IMR-90 (cell line): Measurements from ENCODE around the gene FOXN3. TPM values are rescaled to one million over a fixed set of nuclear protein-coding genes. Genes with fewer than 3 reads are reported as not detected.

Experiments
- ATAC-seq: fragments of 200-7000 bp; cut with Tn5 transposase; 2 replicates; pipeline ENCODE4 v1.9.1; 2020; ENCODE audit warnings: low read depth, mild to moderate bottlenecking, moderate library complexity
- BruUV-seq: library from RNA; stranded (reverse); fragments of 400-500 nt; replicated peaks from 2 replicates; lab custom pipeline; 2021; lab: Mats Ljungman, UMichigan
- CTCF ChIA-PET: fragments of 300-600 bp; formaldehyde crosslinking; extraction: SDS; loops from one replicate; lab custom pipeline; 2021; ENCODE audit warnings: antibody characterized with exemption; lab: Yijun Ruan, JAX
- POLR2A ChIA-PET: fragments of 300-600 bp; sonication (Branson Sonifier 250); formaldehyde crosslinking; loops from one replicate; lab custom pipeline; 2022; ENCODE audit warnings: antibody characterized with exemption; ENCODE audit not compliant: unreplicated experiment; lab: Charles Lee
- DNase-seq: peaks from one replicate; pipeline ENCODE4 v3.0.0; 2013
- H2AFZ ChIP-seq: replicated peaks from 2 replicates; pipeline ENCODE3; 2013; ENCODE audit warnings: low read length, mild to moderate bottlenecking; ENCODE audit not compliant: poor library complexity
- H2AK5ac ChIP-seq: 2 replicates; pipeline ENCODE4 v1.6.1; 2013; ENCODE audit warnings: low read depth, low read length, inconsistent platforms
- H2AK9ac ChIP-seq: replicated peaks from 2 replicates; pipeline ENCODE3; 2013; ENCODE audit warnings: mild to moderate bottlenecking, low read depth, low read length, moderate library complexity; ENCODE audit not compliant: poor library complexity
- H2BK120ac ChIP-seq: 2 replicates; pipeline ENCODE4 v1.6.1; 2013; ENCODE audit warnings: low read depth, low read length, inconsistent platforms
- H2BK15ac ChIP-seq: 3 replicates; pipeline ENCODE4 v1.6.1; 2013; ENCODE audit warnings: low read depth, low read length, inconsistent platforms
- H2BK20ac ChIP-seq: 2 replicates; pipeline ENCODE4 v1.6.1; 2013; ENCODE audit warnings: low read depth, mild to moderate bottlenecking, inconsistent platforms, low read length, moderate library complexity
- H2BK5ac ChIP-seq: 2 replicates; pipeline ENCODE4 v1.6.1; 2013; ENCODE audit warnings: mild to moderate bottlenecking, low read depth, low read length, inconsistent platforms; ENCODE audit not compliant: poor library complexity, severe bottlenecking
- H3K14ac ChIP-seq: replicated peaks from 2 replicates; pipeline ENCODE4 v1.6.1; 2013; ENCODE audit warnings: low read depth, low read length, inconsistent platforms
- H3K18ac ChIP-seq: 2 replicates; pipeline ENCODE4 v1.6.1; 2013; ENCODE audit warnings: low read depth, low read length, control low read depth
- H3K23ac ChIP-seq: 2 replicates; pipeline ENCODE4 v1.6.1; 2013; ENCODE audit warnings: low read depth, low read length, inconsistent platforms
- H3K27ac ChIP-seq: 2 replicates; pipeline ENCODE4 v1.5.1; 2013; ENCODE audit warnings: mild to moderate bottlenecking, control low read depth, low read length; ENCODE audit not compliant: insufficient read depth
- H3K27me3 ChIP-seq: 2 replicates; pipeline ENCODE4 v1.6.1; 2013; ENCODE audit warnings: low read length; ENCODE audit not compliant: control insufficient read depth, insufficient read depth
- H3K36me3 ChIP-seq: 2 replicates; pipeline ENCODE4 v1.6.1; 2013; ENCODE audit warnings: low read length, mixed read lengths; ENCODE audit not compliant: control insufficient read depth, insufficient read depth
- H3K4ac ChIP-seq: 2 replicates; pipeline ENCODE4 v1.6.1; 2013; ENCODE audit warnings: low read depth, low read length, inconsistent platforms
- H3K4me1 ChIP-seq: 2 replicates; pipeline ENCODE4 v1.6.1; 2013; ENCODE audit warnings: low read length, mixed read lengths; ENCODE audit not compliant: control insufficient read depth, insufficient read depth
- H3K4me2 ChIP-seq: 2 replicates; pipeline ENCODE4 v1.6.1; 2013; ENCODE audit warnings: low read depth, mild to moderate bottlenecking, control low read depth, low read length, moderate library complexity
- H3K4me3 ChIP-seq: 2 replicates; pipeline ENCODE4 v1.5.1; 2013; ENCODE audit warnings: low read depth, mild to moderate bottlenecking, control low read depth, low read length, moderate library complexity; ENCODE audit not compliant: insufficient read depth
- H3K56ac ChIP-seq: 2 replicates; pipeline ENCODE4 v1.6.1; 2013; ENCODE audit warnings: low read length, inconsistent platforms; ENCODE audit not compliant: insufficient read depth; ENCODE audit errors: extremely low read depth
- H3K79me1 ChIP-seq, 2 experiments: 2 replicates each; pipeline ENCODE4 v1.6.1; 2013; ENCODE audit warnings: low read length in 2 of 2, inconsistent platforms in 1 of 2, low read depth in 1 of 2
- H3K9ac ChIP-seq: 2 replicates; pipeline ENCODE4 v1.6.1; 2013; ENCODE audit warnings: low read depth, low read length, control low read depth
- H3K9me1 ChIP-seq: 2 replicates; pipeline ENCODE4 v1.6.1; 2013; ENCODE audit warnings: low read length, inconsistent platforms; ENCODE audit not compliant: insufficient read depth
- H3K9me3 ChIP-seq: 2 replicates; pipeline ENCODE4 v1.6.1; 2013; ENCODE audit warnings: low read length; ENCODE audit not compliant: control insufficient read depth, insufficient read depth
- H4K20me1 ChIP-seq: 2 replicates; pipeline ENCODE4 v1.6.1; 2013; ENCODE audit warnings: low read length, inconsistent platforms; ENCODE audit not compliant: insufficient read depth
- H4K5ac ChIP-seq: 2 replicates; pipeline ENCODE4 v1.6.1; 2013; ENCODE audit warnings: mild to moderate bottlenecking, low read depth, low read length, control low read depth
- H4K8ac ChIP-seq, 2 experiments: 2 replicates each; pipeline ENCODE4 v1.6.1; 2013; ENCODE audit warnings: low read depth in 2 of 2, low read length in 2 of 2, control low read depth in 1 of 2, inconsistent platforms in 1 of 2
- H4K91ac ChIP-seq: 2 replicates; pipeline ENCODE4 v1.6.1; 2013; ENCODE audit warnings: low read depth, low read length, inconsistent platforms; ENCODE audit not compliant: insufficient read depth
- CEBPB ChIP-seq: IDR thresholded peaks from 2 replicates; pipeline ENCODE4 v1.6.1; 2012; ENCODE audit warnings: low read depth, low read length, improper control_type of control experiment
- CTCF ChIP-seq: conservative IDR thresholded peaks from 2 replicates; pipeline ENCODE4 v1.5.1; 2012; ENCODE audit warnings: mild to moderate bottlenecking, low read depth, low read length, improper control_type of control experiment
- ELK1 ChIP-seq: fragments of 150-350 bp; IDR thresholded peaks from 2 replicates; pipeline ENCODE4 v1.6.1; 2016; ENCODE audit warnings: low read depth, mild to moderate bottlenecking, low read length, moderate library complexity, borderline replicate concordance
- FOS ChIP-seq: fragments of 150-350 bp; IDR thresholded peaks from 2 replicates; pipeline ENCODE4 v1.6.1; 2016; ENCODE audit warnings: low read depth, low read length
- MAFK ChIP-seq: IDR thresholded peaks from 2 replicates; pipeline ENCODE4 v1.6.1; 2012; ENCODE audit warnings: low read depth, low read length, improper control_type of control experiment
- MAZ ChIP-seq: IDR thresholded peaks from 2 replicates; pipeline ENCODE4 v1.6.1; 2012; ENCODE audit warnings: low read depth, mild to moderate bottlenecking, low read length, improper control_type of control experiment, moderate library complexity, borderline replicate concordance
- RAD21 ChIP-seq: IDR thresholded peaks from 2 replicates; pipeline ENCODE4 v1.6.1; 2012; ENCODE audit warnings: low read length, improper control_type of control experiment
- RCOR1 ChIP-seq: IDR thresholded peaks from 2 replicates; pipeline ENCODE4 v1.6.1; 2012; ENCODE audit warnings: mild to moderate bottlenecking, low read length, improper control_type of control experiment; ENCODE audit not compliant: insufficient replicate concordance
- SMC3 ChIP-seq: fragments of 150-350 bp; IDR thresholded peaks from 2 replicates; pipeline ENCODE4 v1.6.1; 2016; ENCODE audit warnings: low read depth, mild to moderate bottlenecking, antibody characterized with exemption, low read length, moderate library complexity
- USF2 ChIP-seq: fragments of 150-350 bp; IDR thresholded peaks from 2 replicates; pipeline ENCODE4 v1.6.1; 2017; ENCODE audit warnings: mild to moderate bottlenecking, antibody characterized with exemption, low read length, low read depth
- WGBS, 2 experiments: methylation state at CpG; one replicate each; pipeline versions ENCODE4 v1.1.5 to v1.1.7; 2013; ENCODE audit warnings: missing lambda C conversion rate in 2 of 2; ENCODE audit not compliant: insufficient read length in 1 of 2; ENCODE audit errors: extremely low coverage in 2 of 2; 5-methylcytosine and 5-hydroxymethylcytosine counted together
- dilution Hi-C: fragments of 300-500 bp; cut with HindIII; formaldehyde crosslinking; loops from one replicate; pipeline ENCODE4 v1.14.3; 2018; ENCODE audit warnings: low sequenced_read_pairs; ENCODE audit not compliant: unreplicated experiment
- in situ Hi-C: fragments of 300-500 bp; cut with MboI; formaldehyde crosslinking; loops from 3 replicates; pipeline ENCODE4 v1.14.3; 2019; ENCODE audit warnings: low sequenced_read_pairs, inconsistent platforms, mixed read lengths
- intact Hi-C: fragments of 100-400 bp; cut with micrococcal nuclease; formaldehyde crosslinking; loops from 2 replicates; pipeline ENCODE4 v1.10.0; 2022
- polyA plus RNA-seq, 3 experiments: library from polyadenylated mRNA; depleted of rRNA; stranded (reverse); fragments of >200 nt; gene quantifications; 2 replicates each; pipeline ENCODE4 v1.2.3, GENCODE V29; 2012; ENCODE audit warnings: low replicate concordance in 1 of 3
- total RNA-seq: library from RNA; depleted of rRNA; stranded (reverse); fragments of >200 nt; gene quantifications from 2 replicates; pipeline ENCODE4 v1.2.3, GENCODE V29; 2012

The FOXN3 gene
- total and polyA plus RNA-seq, 2 of the 4 experiments (the other 2 are of a cell fraction), result 22.6 to 33.7 TPM

GRCh38 chr14:89399157-89399556 lies 17.9 kb downstream of the FOXN3 start:
- peak overlapping the region; percentile 20; the same call in 1 of the 2 replicates for H3K14ac ChIP-seq
- TF ChIP-seq MAZ, result no peak
- no peak for TF ChIP-seq CEBPB
- no peak for TF ChIP-seq ELK1
- TF ChIP-seq CTCF, result no peak
- no peak for TF ChIP-seq RCOR1
- no peak for TF ChIP-seq USF2
- TF ChIP-seq RAD21, result no peak
- TF ChIP-seq MAFK, result no peak
- no peak for TF ChIP-seq SMC3
- TF ChIP-seq FOS, result no peak
- no peak overlapping the region for H2BK120ac ChIP-seq
- H3K18ac ChIP-seq, result no peak overlapping the region
- no peak overlapping the region for H3K9ac ChIP-seq
- H2BK5ac ChIP-seq, result no peak overlapping the region
- no peak overlapping the region for H4K5ac ChIP-seq
- peak overlapping the region; percentile 23; the same call in 1 of the 2 replicates for H3K23ac ChIP-seq
- H4K20me1 ChIP-seq, result peaks cover 88% of the 10 kb centered on the region
- in situ Hi-C loops, result loop anchor here (10.0 kb wide), 1 partner anchor 516 kb away; no protein-coding TSS in a partner anchor
- no TSS peak for BruUV-seq
- intact Hi-C loops, result no loop called here
- WGBS, 2 experiments, result 60% methylated on average over 1 of the region's 7 CpGs; no CpG with 5 or more reads in 1 of the 2 experiments
- H3K27ac ChIP-seq, result no peak overlapping the region
- no peak overlapping the region for H3K4me3 ChIP-seq
- no peak overlapping the region for H2BK15ac ChIP-seq
- H3K27me3 ChIP-seq, result no peaks in the 10 kb centered on the region
- H3K4me1 ChIP-seq, result peaks cover 6% of the 10 kb centered on the region
- 0 out of 4 replicates have a peak overlapping the region, but pooled peaks of 1 of the 2 experiments have one; percentile 20 for H4K8ac ChIP-seq
- ChIA-PET CTCF (no interaction called here), POLR2A (no interaction called here)
- H3K4me2 ChIP-seq, result no peak overlapping the region
- H2AK5ac ChIP-seq, result peak overlapping the region; percentile 40; the same call in 1 of the 2 replicates
- dilution Hi-C loops, result no loop called here
- peaks cover 55 to 92% of the 10 kb centered on the region in 2 experiments for H3K79me1 ChIP-seq
- H3K36me3 ChIP-seq, result peaks cover 4% of the 10 kb centered on the region; the same call in 1 of the 2 replicates
- peaks cover 18% of the 10 kb centered on the region for H3K9me1 ChIP-seq
- no peak overlapping the region for H2AFZ ChIP-seq
- H2BK20ac ChIP-seq, result no peak overlapping the region
- H3K56ac ChIP-seq, result no peak overlapping the region
- ATAC-seq, result peak; percentile 12; the same call in 1 of the 2 replicates
- H4K91ac ChIP-seq, result no peak overlapping the region
- H2AK9ac ChIP-seq, result no peak overlapping the region
- H3K9me3 ChIP-seq, result no peaks in the 10 kb centered on the region
- no peak for DNase-seq
- no peak overlapping the region; the same call in 1 of the 2 replicates for H3K4ac ChIP-seq
